K562 (cell line): ENCODE data around the gene ZNF197. TPM values are rescaled to one million over a fixed set of nuclear protein-coding genes. Genes with fewer than 3 reads are reported as not detected.

Experiments
- ATAC-seq: fragments of 200-7000 bp; cut with Tn5 transposase; 3 replicates; pipeline ENCODE4 v1.9.1; 2020; ENCODE audit warnings: moderate library complexity
- Bru-seq: library from RNA; stranded (reverse); fragments of 400-500 nt; gene quantifications from one replicate; lab custom pipeline; 2021; lab: Mats Ljungman, UMichigan
- BruChase-seq, 2 experiments: library from RNA; stranded (reverse); fragments of 400-500 nt; gene quantifications; one replicate each; lab custom pipeline; 2021; lab: Mats Ljungman, UMichigan
- BruUV-seq: library from RNA; stranded (reverse); fragments of 400-500 nt; replicated peaks from 2 replicates; lab custom pipeline; 2021; lab: Mats Ljungman, UMichigan
- CTCF ChIA-PET: fragments of 300-600 bp; formaldehyde crosslinking; extraction: SDS; loops from one replicate; lab custom pipeline; 2021; ENCODE audit warnings: low intra/inter-chr PET ratio; lab: Yijun Ruan, JAX
- POLR2A ChIA-PET: fragments of 300-600, 350-650 bp; sonication (Branson Sonifier 250); formaldehyde crosslinking; extraction: SDS; loops from one replicate; lab custom pipeline; 2021; ENCODE audit warnings: antibody characterized with exemption, inconsistent platforms; lab: Yijun Ruan, JAX
- DNase-seq, 4 experiments: peaks; one replicate each; pipeline versions ENCODE4 v3.0.0 to v3.0.0-alpha.2; 2011 to 2018; ENCODE audit warnings: low spot score in 3 of 4, mixed read lengths in 3 of 4; ENCODE audit errors: extremely low read depth in 1 of 4
- FAIRE-seq: peaks from 2 replicates; lab custom pipeline; 2011; peaks lifted over from hg19 to GRCh38; lab: Jason Lieb, UNC
- H2AFZ ChIP-seq: 2 replicates; pipeline ENCODE4 v1.6.0; 2011; ENCODE audit warnings: low read depth, low read length, control low read depth, inconsistent platforms
- H3K27ac ChIP-seq: fragments of 200-600 bp; 3 replicates; pipeline ENCODE4 v1.8.0; 2011; ENCODE audit warnings: low read depth, mild to moderate bottlenecking, control low read depth, inconsistent platforms, low read length, moderate library complexity, mixed read lengths; ENCODE audit errors: extremely low read depth
- H3K27me3 ChIP-seq, 2 experiments: fragments of 300-600 bp in 1 of 2; 2 replicates in 1 of 2; 3 replicates in 1 of 2; pipeline versions ENCODE4 v1.6.0 to v1.8.0; 2011; ENCODE audit warnings: inconsistent platforms in 2 of 2, low read length in 2 of 2, mild to moderate bottlenecking in 1 of 2, mixed read lengths in 1 of 2, moderate library complexity in 1 of 2; ENCODE audit not compliant: control insufficient read depth in 2 of 2, insufficient read depth in 2 of 2
- H3K36me3 ChIP-seq: fragments of 300-600 bp; 3 replicates; pipeline ENCODE4 v1.8.0; 2011; ENCODE audit warnings: mild to moderate bottlenecking, low read length, inconsistent platforms; ENCODE audit not compliant: control insufficient read depth, insufficient read depth
- H3K4me1 ChIP-seq, 2 experiments: fragments of 200-600 bp in 1 of 2; replicated peaks in 1 of 2; 2 replicates in 1 of 2; 3 replicates in 1 of 2; pipeline versions ENCODE4 v1.5.1 to v1.8.0; 2011; ENCODE audit warnings: inconsistent platforms in 2 of 2, low read length in 2 of 2, mild to moderate bottlenecking in 1 of 2, mixed read lengths in 1 of 2, moderate library complexity in 1 of 2; ENCODE audit not compliant: control insufficient read depth in 2 of 2, insufficient read depth in 2 of 2
- H3K4me2 ChIP-seq: 2 replicates; pipeline ENCODE4 v1.6.1; 2011; ENCODE audit warnings: low read length, control low read depth, inconsistent platforms, mixed read lengths; ENCODE audit not compliant: insufficient read depth
- H3K4me3 ChIP-seq: fragments of 200-600 bp; sonication (generic), shearing (Covaris generic); 2 replicates; pipeline ENCODE4 v1.5.1; 2016; ENCODE audit warnings: control low read depth, inconsistent platforms
- H3K79me2 ChIP-seq: fragments of 200-600 bp; 3 replicates; pipeline ENCODE4 v1.8.0; 2011; ENCODE audit warnings: low read length, inconsistent platforms; ENCODE audit not compliant: control insufficient read depth, insufficient read depth
- H3K9ac ChIP-seq, 2 experiments: 2 replicates each; pipeline versions ENCODE4 v1.6.0 to v1.6.1; 2011; ENCODE audit warnings: low read depth in 2 of 2, low read length in 2 of 2, control low read depth in 1 of 2, inconsistent platforms in 1 of 2, mild to moderate bottlenecking in 1 of 2, mixed read lengths in 1 of 2; ENCODE audit not compliant: insufficient read depth in 1 of 2
- H3K9me1 ChIP-seq: one replicate; pipeline ENCODE4 v1.6.0; 2011; ENCODE audit warnings: inconsistent platforms, mild to moderate bottlenecking, low read length, moderate library complexity; ENCODE audit not compliant: control insufficient read depth, insufficient read depth
- H3K9me3 ChIP-seq: replicated peaks from 2 replicates; pipeline ENCODE4 v1.5.1; 2011; ENCODE audit warnings: low read depth, low read length, inconsistent platforms; ENCODE audit not compliant: control insufficient read depth, insufficient read depth
- H4K20me1 ChIP-seq: replicated peaks from 2 replicates; pipeline ENCODE4 v1.6.1; 2011; ENCODE audit warnings: low read length, inconsistent platforms, mixed read lengths; ENCODE audit not compliant: control insufficient read depth, insufficient read depth
- ATF1 ChIP-seq, 2 experiments: fragments of 450-650 bp in 1 of 2; IDR thresholded peaks; 2 replicates each; pipeline ENCODE4 v1.6.1; 2016; ENCODE audit warnings: missing compliant biosample characterization in 1 of 2, missing genetic modification characterization in 1 of 2
- EP300 ChIP-seq: IDR thresholded peaks from 2 replicates; pipeline ENCODE4 v1.6.1; 2012; ENCODE audit warnings: low read length, improper control_type of control experiment
- FOXM1 ChIP-seq, 2 experiments: fragments of 450-650 bp in 1 of 2; sonication (generic) in 1 of 2; formaldehyde crosslinking in 1 of 2; IDR thresholded peaks; 2 replicates each; pipeline versions ENCODE4 v1.6.1 to v1.9.0; 2017 to 2022; ENCODE audit warnings: low read depth in 2 of 2, mild to moderate bottlenecking in 2 of 2, missing genetic modification reagents in 1 of 2, moderate library complexity in 1 of 2
- GATAD2B ChIP-seq: fragments of 450-650 bp; IDR thresholded peaks from 2 replicates; pipeline ENCODE4 v1.6.1; 2017; ENCODE audit warnings: mild to moderate bottlenecking, borderline replicate concordance
- PHF8 ChIP-seq: fragments of 200-600 bp; sonication (generic); IDR thresholded peaks from 2 replicates; pipeline ENCODE4 v1.6.1; 2012; ENCODE audit warnings: mixed run types, mild to moderate bottlenecking, inconsistent platforms, low read length, moderate library complexity, borderline replicate concordance
- SMAD2 ChIP-seq: fragments of 150-350 bp; IDR thresholded peaks from 2 replicates; pipeline ENCODE4 v1.6.1; 2014; ENCODE audit warnings: low read depth, mild to moderate bottlenecking, low read length
- TAF9B ChIP-seq: fragments of 450-650 bp; IDR thresholded peaks from 2 replicates; pipeline ENCODE4 v1.6.1; 2018; ENCODE audit warnings: mild to moderate bottlenecking; ENCODE audit not compliant: partially characterized antibody
- ZNF3 ChIP-seq: fragments of 250-450 bp; sonication (Bioruptor Pico); IDR thresholded peaks from 2 replicates; pipeline ENCODE4 v1.5.0; 2021; ENCODE audit warnings: mild to moderate bottlenecking, moderate library complexity
- ZNF644 ChIP-seq: fragments of 200-800 bp; sonication (Bioruptor generic); IDR thresholded peaks from 2 replicates; pipeline ENCODE4 v1.6.1; 2016; ENCODE audit warnings: low read depth, missing genetic modification characterization, missing compliant biosample characterization
- ZNF766 ChIP-seq: fragments of 200-800 bp; sonication (Bioruptor generic); conservative IDR thresholded peaks from 2 replicates; pipeline ENCODE4 v1.6.1; 2016; ENCODE audit warnings: missing genetic modification characterization, missing compliant biosample characterization
- WGBS: fragments of 100-300 bp; shearing (Covaris generic); methylation state at CpG from one replicate; pipeline ENCODE4 v1.1.6; 2016; ENCODE audit warnings: low coverage, mixed read lengths; ENCODE audit not compliant: insufficient coverage; ENCODE audit errors: missing lambda C conversion rate; 5-methylcytosine and 5-hydroxymethylcytosine counted together
- in situ Hi-C: fragments of 300-500 bp; cut with MboI; formaldehyde crosslinking; loops from 4 replicates; pipeline ENCODE4 v1.15.0; 2018; ENCODE audit warnings: inconsistent platforms, mixed read lengths
- intact Hi-C: fragments of 100-400 bp; cut with micrococcal nuclease; formaldehyde crosslinking; loops from 2 replicates; pipeline ENCODE4 v1.14.2; 2022
- long read RNA-seq, 3 experiments: library from polyadenylated mRNA in 2 of 3; library from RNA in 1 of 3; unstranded in 2 of 3; stranded (forward) in 1 of 3; transcript quantifications; one replicate each; pipeline ENCODE4 v2.0.0, GENCODE V29; 2019 to 2022
- polyA minus RNA-seq, 3 experiments: library from RNA; depleted of rRNA, polyadenylated mRNA; stranded (reverse); fragments of >200 nt; gene quantifications; 2 replicates each; pipeline ENCODE4 v1.2.3, GENCODE V29; 2011
- polyA plus RNA-seq, 8 experiments: library from polyadenylated mRNA; depleted of rRNA in 4 of 8; stranded (reverse) in 5 of 8; unstranded in 3 of 8; fragments of >200 nt; fragmentation: Nextera tagmentation in 2 of 8; fragmentation: Illumina TruSeq in 1 of 8; extraction: Ambion mirVana in 2 of 8; extraction: Trizol in 1 of 8; gene quantifications; 2 replicates each; pipeline versions ENCODE4 v1.2.1 to v1.2.3, GENCODE V29; 2011 to 2014; ENCODE audit warnings: inconsistent platforms in 1 of 8, missing spikeins in 1 of 8
- total RNA-seq, 7 experiments: library from RNA; depleted of rRNA in 6 of 7; stranded (reverse); fragments of >200 nt in 6 of 7; fragmentation: Illumina TruSeq in 2 of 7; extraction: Trizol in 2 of 7; gene quantifications; 2 replicates each; pipeline versions ENCODE4 v1.2.1 to v1.2.3, GENCODE V29; 2011 to 2021; ENCODE audit warnings: low replicate concordance in 1 of 7
- TF ChIP-seq, protein P1 (sequence below): fragments of 200-800 bp; sonication (Bioruptor generic); IDR thresholded peaks from 2 replicates; pipeline ENCODE4 v1.6.1; 2017; ENCODE audit warnings: missing genetic modification characterization, missing compliant biosample characterization

The ZNF197 gene
- 10.3 and 30.4 TPM in 2 replicates for total RNA-seq (2011; cell fraction: chromatin; rRNA removed; ENCODE audit: low replicate concordance)
- 6.7 and 10.7 TPM in 2 replicates for total RNA-seq (2011; cell fraction: nucleolus; rRNA removed)
- 11.7 and 11.8 TPM in 2 replicates for total RNA-seq (2011; cell fraction: nucleoplasm; rRNA removed)
- total RNA-seq (2014; rRNA removed) (12.1 and 13.1 TPM in 2 replicates), total RNA-seq (2014; rRNA removed; fragmentation: Illumina TruSeq; extraction: Trizol) (19.1 and 22.3 TPM in 2 replicates), total RNA-seq (2015; rRNA removed; fragmentation: Illumina TruSeq; extraction: Trizol) (16.1 and 18.5 TPM in 2 replicates), total RNA-seq (2021) (12.7 and 13.9 TPM in 2 replicates), polyA plus RNA-seq (2011; rRNA removed) (10.1 and 13.7 TPM in 2 replicates), polyA plus RNA-seq (2014; fragmentation: Illumina TruSeq; extraction: Trizol) (15.7 and 16.7 TPM in 2 replicates), polyA plus RNA-seq (2014; fragmentation: Nextera tagmentation; extraction: Ambion mirVana) (1 to 10 TPM; 3.5 to 3.8 TPM), polyA plus RNA-seq (2014; rRNA removed) (9.4 and 11.0 TPM in 2 replicates), polyA minus RNA-seq (2011; rRNA and poly(A)+ RNA removed) (20.4 and 23.1 TPM in 2 replicates), Bru-seq, nascent RNA (percentile 91 among the genes with signal in this experiment), BruChase-seq, experiment 1, labeled RNA remaining after a 2-hour chase (percentile 82 among the genes with signal in this experiment), BruChase-seq, experiment 2, labeled RNA remaining after a 6-hour chase (percentile 81 among the genes with signal in this experiment)
- 6.7 and 7.2 TPM in 2 replicates for polyA plus RNA-seq (2011; cell fraction: cytosol; rRNA removed)
- polyA plus RNA-seq (2011; cell fraction: nucleus; rRNA removed): 4.9 and 7.4 TPM in 2 replicates
- 11.9 and 13.6 TPM in 2 replicates for polyA plus RNA-seq (2012)
- polyA minus RNA-seq (2011; cell fraction: cytosol; rRNA and poly(A)+ RNA removed): 7.5 and 8.1 TPM in 2 replicates
- polyA minus RNA-seq (2011; cell fraction: nucleus; rRNA and poly(A)+ RNA removed): 8.2 and 15.3 TPM in 2 replicates
- long read RNA-seq, experiment 1, full-length matches to known transcripts: 13 of 49 reads
- long read RNA-seq, experiment 1, partial matches to known transcripts: 7 of 49 reads
- long read RNA-seq, experiment 1, other reads (novel, unspliced or antisense): 29 of 49 reads
- long read RNA-seq, experiment 2, partial matches to known transcripts: 1 of 18 reads
- long read RNA-seq, experiment 2, other reads (novel, unspliced or antisense): 15 of 18 reads
- long read RNA-seq, experiment 3, partial matches to known transcripts: 0 of 4 reads
- long read RNA-seq, experiment 3, other reads (novel, unspliced or antisense): 2 of 4 reads

DNA sequence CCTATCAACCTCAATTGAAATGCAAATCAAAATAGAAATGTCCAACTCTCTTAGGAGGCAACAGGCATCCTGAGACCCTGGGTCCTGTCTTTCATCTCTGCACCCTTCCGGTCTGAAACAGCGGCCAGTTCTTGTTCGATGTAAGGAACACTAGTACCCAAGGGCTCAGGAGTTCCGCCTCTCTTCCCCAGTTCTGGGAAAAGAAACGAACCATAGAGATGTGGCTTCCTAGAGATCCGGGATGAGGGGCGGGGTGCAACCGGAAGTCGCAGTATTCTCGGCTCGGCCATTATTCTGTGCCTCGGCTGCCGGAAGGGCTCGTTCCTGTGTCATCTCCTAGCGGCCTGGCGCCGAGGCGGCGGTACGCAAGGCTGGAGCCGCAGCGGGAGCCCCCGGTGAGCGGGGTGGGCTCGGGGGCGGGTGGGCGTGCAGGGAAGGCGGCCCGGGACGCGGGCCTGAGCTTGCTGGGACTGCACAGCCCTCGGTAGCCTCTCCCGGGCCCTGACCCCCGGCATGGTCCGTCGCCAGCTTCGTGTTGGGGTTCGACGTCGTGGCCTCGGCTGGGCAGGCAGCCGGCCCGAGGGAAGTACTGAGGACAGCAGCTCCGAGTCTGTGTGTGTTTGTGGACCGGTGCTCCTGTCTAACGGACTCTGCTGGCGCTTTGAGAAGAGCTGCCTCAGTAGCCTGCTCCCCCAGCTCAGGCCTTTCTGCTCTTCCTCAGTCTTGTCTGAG is at the start of gene ZNF197:
Gene ZNF197, plus strand, starts transcription at position 288 of the 732 bp plus-strand sequence. CDS start 4,119 bp downstream, outside the sequence.
- Histone ChIP-seq H3K79me2 (peaks cover 43% of the 10 kb centered on the region), H3K4me1 (peaks cover 3 to 6% of the 10 kb centered on the region in 2 experiments; a peak in 3 of 5 replicates), H3K4me3 (peak within 1 kb of the TSS; percentile 57), H3K36me3 (peaks cover 14% of the 10 kb centered on the region; the same call in 2 of the 3 replicates), H3K9ac (peak within 1 kb of the TSS; percentile 84 to 96), H3K27ac (peak within 1 kb of the TSS; percentile 79), H3K4me2 (peak within 1 kb of the TSS; percentile 96), H4K20me1 (no peaks in the 10 kb centered on the region), H3K27me3 (no peaks in the 10 kb centered on the region), H2AFZ (peak within 1 kb of the TSS; percentile 98), H3K9me1 (no peaks in the 10 kb centered on the region), H3K9me3 (no peaks in the 10 kb centered on the region)
- DNase-seq (peak; percentile 92 to 97 (median 94)), FAIRE-seq (peak; percentile 98), ATAC-seq (peak; percentile 98)
- in situ Hi-C loops (no loop called here), intact Hi-C loops (loop anchor here (1.0 to 5.0 kb wide), 2 partner anchors 23 to 303 kb away; partner anchors contain the start of gene ZNF35)
- WGBS: under 1% methylated on average over 39 of the region's 47 CpGs
- ChIA-PET POLR2A (interaction anchor here (0.6 to 3.3 kb wide), 11 partner anchors 9 to 1514 kb away, joined by 3 to 14 read pairs (median 3); partner anchors contain the start of genes KIAA1143, KIF15 and ZNF35), CTCF (interaction anchor here (0.7 kb wide), 1 partner anchor 26 kb away, joined by 4 read pairs; no protein-coding TSS in a partner anchor)
- no TSS peak for BruUV-seq
- no peak for TF ChIP-seq SMAD2
- no peak for TF ChIP-seq ATF1 (CRISPR knock-in tag; IDR thresholded peaks at IDR 0.05)
- peak; percentile 74 for TF ChIP-seq ATF1 (tag; IDR thresholded peaks at IDR 0.05)
- TF ChIP-seq ZNF644 (tag): no peak
- no peak for TF ChIP-seq ZNF3 (CRISPR knock-in tag)
- TF ChIP-seq, protein P1, sequence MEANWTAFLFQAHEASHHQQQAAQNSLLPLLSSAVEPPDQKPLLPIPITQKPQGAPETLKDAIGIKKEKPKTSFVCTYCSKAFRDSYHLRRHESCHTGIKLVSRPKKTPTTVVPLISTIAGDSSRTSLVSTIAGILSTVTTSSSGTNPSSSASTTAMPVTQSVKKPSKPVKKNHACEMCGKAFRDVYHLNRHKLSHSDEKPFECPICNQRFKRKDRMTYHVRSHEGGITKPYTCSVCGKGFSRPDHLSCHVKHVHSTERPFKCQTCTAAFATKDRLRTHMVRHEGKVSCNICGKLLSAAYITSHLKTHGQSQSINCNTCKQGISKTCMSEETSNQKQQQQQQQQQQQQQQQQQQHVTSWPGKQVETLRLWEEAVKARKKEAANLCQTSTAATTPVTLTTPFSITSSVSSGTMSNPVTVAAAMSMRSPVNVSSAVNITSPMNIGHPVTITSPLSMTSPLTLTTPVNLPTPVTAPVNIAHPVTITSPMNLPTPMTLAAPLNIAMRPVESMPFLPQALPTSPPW (CRISPR knock-in tag): peak; percentile 85
- peak; percentile 75; the same call in 1 of the 2 replicates for TF ChIP-seq PHF8
- TF ChIP-seq ZNF766: peak; percentile 60
- TF ChIP-seq EP300: 0 out of 2 replicates have a peak, but pooled peaks have one; percentile 24
- peak; percentile 91 for TF ChIP-seq TAF9B
- peak; percentile 53 for TF ChIP-seq FOXM1 (IDR thresholded peaks at IDR 0.05; ENCODE audit: low read depth)
- peak; percentile 80; the same call in 1 of the 2 replicates for TF ChIP-seq FOXM1 (CRISPR knock-in tag; IDR thresholded peaks at IDR 0.05; ENCODE audit: low read depth)
- peak; percentile 59; the same call in 1 of the 2 replicates for TF ChIP-seq GATAD2B
